ENCODE results near the gene FAM236C.
"Not testable (repeated sequence)": the region's sequence is repeated elsewhere in the genome, so short reads cannot be mapped to it uniquely, and the experiment has no call there.

The FAM236C gene

DNA sequence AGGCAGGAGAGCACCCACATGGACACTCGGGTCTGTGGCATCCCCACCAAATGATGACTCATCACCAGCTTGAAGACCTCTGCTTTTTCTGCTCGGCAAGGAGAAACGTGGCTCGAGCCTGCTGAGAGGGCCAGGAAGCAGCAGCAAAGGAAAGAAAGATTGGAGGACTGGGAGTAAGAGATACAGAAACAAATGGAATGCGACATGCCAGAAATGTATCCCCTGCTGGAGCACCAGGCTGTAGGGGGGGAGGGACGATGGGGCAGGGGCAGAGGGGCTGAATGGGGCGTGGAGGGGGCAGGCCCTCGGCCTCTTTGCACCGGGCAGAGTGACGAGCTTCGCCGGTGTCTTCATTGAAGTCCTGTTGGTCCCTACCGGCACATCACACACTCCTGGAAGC, at the start of gene FAM236C:
Gene FAM236C, plus strand, starts transcription at position 301 of the 400 bp plus-strand sequence. CDS start 100 bp downstream, outside the sequence.
- not testable (repeated sequence) for DNase-seq

DNA sequence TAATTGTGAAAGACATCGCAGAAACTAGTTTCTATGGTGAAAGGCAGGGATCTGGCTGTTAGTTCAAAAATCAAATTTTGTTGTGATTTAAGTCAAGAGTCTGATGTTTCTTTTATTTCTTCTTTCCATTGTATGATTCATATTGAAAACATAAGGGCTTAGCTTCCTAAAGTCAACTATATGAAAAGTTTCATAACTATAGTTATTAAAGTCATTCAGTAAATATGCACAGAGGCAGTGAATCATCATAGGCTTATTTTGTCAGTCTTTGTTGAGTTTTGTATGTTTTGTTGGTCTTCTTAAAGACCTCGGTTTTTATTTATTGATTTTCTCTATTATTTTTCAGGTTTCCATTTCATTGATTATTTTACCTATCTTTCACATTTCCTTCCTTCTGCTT, 29.5 kb upstream of the FAM236C start:
- not testable (repeated sequence) for DNase-seq

DNA sequence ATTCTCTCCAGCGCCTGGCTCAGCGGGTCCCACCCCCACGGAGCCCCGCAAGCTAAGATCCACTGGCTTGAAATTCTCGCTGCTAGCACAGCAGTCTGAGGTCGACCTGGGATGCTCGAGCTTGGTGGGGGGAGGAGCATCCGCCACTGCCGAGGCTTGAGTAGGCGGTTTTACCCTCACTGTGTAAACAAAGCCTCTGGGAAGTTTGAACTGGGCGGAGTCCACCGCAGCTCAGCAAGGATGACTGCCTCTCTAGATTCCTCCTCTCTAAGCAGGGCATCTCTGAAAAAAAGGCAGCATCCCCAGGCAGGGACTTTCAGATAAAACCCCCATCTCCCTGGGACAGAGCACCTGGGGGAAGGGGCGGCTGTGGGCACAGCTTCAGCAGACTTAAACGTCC, 22.7 kb upstream of the FAM236C start:
- not testable (repeated sequence) for DNase-seq

DNA sequence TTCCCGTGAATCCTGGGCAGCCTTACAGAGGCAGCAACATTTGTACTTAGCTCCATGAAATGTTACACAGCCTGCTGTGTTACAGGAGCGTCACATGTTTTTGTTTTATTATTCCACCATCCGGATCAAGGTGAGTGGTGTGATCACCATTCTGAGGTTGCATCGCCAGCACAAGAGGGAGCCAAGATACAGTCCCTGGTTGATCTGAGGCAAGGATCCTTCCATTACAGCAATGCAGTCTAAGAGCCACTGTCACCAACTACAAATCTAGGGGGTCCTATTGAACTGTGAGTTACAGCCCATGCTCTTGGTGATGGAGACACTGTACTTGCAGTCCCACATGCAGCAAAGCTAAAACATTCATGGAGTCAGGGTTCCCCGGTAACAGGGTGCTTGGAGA, 3.7 kb downstream of the FAM236C start:
- not testable (repeated sequence) for DNase-seq

DNA sequence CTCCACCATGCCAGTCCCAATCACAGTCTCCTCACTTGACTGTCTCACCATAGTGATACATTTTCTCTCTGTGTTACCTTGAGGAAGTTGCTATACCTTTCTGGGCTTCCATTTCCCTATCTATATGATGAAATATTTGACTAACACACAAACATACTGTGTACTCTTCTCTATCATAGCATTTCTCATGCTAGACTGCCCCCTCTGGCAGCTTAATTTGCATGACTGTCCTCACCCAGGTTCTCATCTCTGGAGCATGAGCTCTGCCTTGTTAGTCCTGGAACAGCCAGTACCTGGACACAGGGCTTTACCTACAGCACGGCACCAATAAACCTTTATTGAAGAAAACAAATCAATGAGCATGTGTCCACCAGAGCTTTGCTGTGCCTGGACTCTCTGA, 19.9 kb downstream of the FAM236C start:
- not testable (repeated sequence) for DNase-seq

DNA sequence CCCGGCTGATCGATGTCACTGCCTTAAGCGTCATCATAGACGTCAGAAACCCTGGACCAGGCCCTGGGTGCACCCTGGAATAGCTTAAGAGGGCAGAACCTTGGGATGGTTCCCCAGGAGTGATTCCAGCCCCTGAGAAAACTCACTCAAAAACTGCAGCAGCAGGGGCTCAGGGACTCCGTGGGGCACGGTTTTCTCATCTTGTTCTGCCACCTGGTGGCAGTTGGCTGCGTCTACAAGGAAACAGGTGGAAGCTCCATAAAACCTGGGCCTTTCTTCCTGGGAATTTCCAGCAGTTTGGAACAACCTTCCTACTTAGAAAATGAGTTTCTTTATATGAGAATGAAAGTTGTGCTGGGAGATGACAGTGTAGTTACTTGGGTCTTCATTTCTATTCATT, 24.0 kb downstream of the FAM236C start:
- not testable (repeated sequence) for DNase-seq

DNA sequence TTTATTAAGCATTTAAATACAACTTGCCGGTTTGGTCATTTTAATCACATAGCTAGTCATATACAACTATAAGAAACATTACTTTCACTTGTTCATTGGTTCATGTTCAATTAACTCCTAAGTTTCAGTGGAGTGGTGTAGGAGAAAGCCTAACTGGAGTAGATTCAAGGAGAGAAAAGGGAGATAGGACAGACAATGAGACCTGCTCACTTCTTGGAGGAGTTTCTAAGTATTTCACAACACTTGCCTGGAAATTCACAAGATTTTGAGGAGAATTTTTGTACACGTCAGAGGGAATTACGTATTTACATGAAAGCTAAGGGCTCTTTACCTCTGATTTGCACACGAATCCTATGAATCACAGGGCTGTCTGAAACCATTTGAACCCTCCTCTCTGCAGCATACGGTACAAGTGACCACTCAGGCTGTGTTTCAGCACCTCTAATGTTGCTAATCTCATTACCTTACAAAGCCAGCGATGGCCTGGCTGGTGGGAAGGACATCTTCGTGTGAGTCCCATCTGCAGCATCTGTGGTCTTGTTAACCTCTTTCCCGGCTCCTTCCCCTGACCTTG, 24.6 kb downstream of the FAM236C start:
- DNase-seq: not testable (repeated sequence)

DNA sequence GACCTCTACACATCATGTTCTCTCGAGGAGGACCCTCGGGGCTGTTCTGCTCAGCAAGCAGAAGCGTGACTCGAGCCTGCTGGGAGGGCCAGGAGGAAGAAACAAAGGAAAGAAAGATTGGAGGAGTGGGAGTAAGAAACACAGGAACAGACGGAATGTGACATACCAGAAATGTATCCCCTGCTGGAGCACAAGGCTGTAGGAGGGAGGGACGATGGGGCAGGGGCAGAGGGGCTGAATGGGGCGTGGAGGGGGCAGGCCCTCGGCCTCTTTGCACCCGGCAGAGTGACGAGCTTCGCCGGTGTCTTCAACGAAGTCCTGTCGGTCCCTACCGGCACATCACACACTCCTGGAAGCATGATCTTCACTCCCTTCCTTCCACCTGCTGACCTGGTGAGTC, 25.5 kb downstream of the FAM236C start, which contains the start of gene FAM236A:
Gene FAM236A, plus strand, starts transcription at position 301 of the 400 bp plus-strand sequence. Its CDS starts 57 bp downstream, at position 358.
- DNase-seq: not testable (repeated sequence)

DNA sequence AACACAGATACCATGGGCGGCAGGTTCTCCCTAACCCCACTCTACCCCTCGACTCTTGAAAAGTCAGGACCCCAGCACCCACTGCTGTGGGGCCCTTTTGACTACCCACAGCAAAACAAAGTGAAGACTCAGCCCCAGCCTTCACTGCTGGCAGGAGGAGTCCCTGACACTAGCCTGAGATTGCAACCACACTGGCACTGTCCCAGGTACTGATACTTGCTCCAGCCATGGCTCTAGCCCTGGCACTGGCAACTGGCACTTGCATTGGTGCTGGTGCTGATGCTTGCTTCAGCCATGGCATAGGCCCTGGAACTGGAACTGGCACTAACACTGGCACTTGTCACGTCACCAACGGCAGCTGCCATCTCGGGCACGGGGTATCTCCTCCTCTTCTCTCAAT, 29.9 kb downstream of the FAM236C start:
- DNase-seq: not testable (repeated sequence)

DNA sequence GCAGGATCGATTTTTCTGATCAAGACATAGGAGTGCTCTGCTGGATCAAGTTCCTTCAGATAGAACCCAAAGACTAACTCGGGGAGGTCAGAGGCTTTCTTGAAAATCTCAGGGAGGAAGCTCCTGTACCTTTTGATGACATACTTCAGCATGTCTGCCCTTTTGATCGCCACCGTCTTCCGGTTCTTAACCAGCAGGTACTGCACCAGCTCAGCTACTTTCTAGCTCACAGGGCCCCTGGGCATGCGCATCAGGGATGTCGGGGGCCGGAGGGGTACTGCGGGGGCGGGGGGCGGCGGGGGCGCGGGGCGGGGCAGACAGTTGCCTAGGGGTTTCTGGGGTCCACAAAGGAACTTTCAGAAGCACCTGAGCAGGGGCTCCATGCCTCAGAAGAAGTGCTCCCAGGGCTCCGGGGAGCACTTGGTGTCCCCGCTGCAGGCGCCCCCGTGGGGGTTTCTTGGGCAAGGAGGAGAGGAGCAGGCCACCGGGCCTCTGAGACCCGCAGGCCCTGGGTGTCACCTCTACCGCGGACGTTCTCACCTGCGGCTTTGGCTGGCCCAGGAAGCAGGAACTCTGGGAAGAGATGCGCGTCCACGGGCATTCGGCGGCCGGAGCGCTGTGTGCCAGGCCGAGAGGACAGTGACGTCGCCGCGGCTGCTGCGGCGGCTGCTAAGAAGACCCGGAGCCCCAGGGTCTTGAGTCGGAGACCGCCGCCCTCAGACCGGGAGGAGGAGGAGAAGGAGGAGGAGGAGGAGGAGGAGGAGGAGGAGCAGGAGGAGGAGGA, 30.8 kb downstream of the FAM236C start:
- DNase-seq: not testable (repeated sequence)

DNA sequence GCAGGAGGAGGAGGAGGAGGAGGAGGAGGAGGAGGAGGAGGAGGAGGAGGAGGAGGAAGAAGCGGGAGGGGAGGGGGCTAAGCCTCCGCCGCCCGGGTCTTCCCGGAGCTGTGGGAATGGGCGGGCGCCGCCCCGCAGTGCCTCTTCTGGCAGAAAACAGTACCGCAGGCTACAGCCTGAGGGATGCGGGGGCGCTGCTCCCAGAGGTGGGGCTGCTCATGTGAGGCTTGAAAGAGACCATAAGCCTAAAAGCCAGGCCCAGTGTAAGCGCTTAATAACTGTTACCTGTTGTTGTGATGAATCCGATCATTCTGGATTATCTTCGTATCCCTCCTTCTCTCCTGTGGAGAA, 31.4 kb downstream of the FAM236C start, which contains the start of gene DMRTC1:
Gene DMRTC1, minus strand, starts transcription at position 19 of the 351 bp plus-strand sequence. CDS start 68,143 bp downstream, outside the sequence.
- not testable (repeated sequence) for DNase-seq

DNA sequence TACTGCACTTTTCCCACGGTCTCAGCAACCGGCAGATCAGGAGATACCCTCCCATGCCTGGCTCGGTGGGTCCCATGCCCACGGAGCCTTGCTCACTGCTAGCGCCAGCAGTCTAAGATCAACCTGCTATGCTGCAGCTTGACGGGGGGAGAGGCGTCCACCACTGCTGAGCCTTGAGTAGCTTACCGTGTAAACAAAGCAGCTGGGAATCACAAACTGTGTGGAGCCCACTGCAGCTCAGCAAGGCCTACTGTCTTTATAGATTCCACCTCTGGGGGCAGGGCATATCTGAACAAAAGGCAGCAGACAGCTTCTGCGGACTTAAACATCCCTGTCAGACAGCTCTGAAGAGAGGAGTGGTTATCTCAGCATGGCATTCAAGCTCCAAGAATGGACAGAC, 47.6 kb downstream of the FAM236C start:
- not testable (repeated sequence) for DNase-seq

All from activated naive CD4-positive, alpha-beta T cell treated with Interleukin-2 at 50 U/mL for 16 hours (primary cell).